ENCODE data around the gene SPACDR.
"Not testable (repeated sequence)": the region's sequence is repeated elsewhere in the genome, so short reads cannot be mapped to it uniquely, and the experiment has no call there.

SPACDR gene

GRCh38 chr7:100465702-100466311 is 1.7 kb upstream of the SPACDR start:
- DNase-seq (ENCODE audit: low spot score) = peak; percentile 93

GRCh38 chr7:100465299-100465698 is 1.2 kb upstream of the SPACDR start:
- DNase-seq (ENCODE audit: low spot score) = no peak

- DNase-seq (ENCODE audit: low spot score) = no peak
Measured at GRCh38 chr7:100464791-100465190, 731 bp upstream of the SPACDR start.

GRCh38 chr7:100457033-100457432 is 7.0 kb downstream of the SPACDR start:
- DNase-seq (ENCODE audit: low spot score) = no peak

- DNase-seq (ENCODE audit: low spot score) = no peak
Measured at GRCh38 chr7:100456562-100456961, 7.5 kb downstream of the SPACDR start.

GRCh38 chr7:100455206-100455605 is 8.9 kb downstream of the SPACDR start:
- no peak for DNase-seq (ENCODE audit: low spot score)

GRCh38 chr7:100453854-100454253 is 10.2 kb downstream of the SPACDR start:
- not testable (repeated sequence) for DNase-seq (ENCODE audit: low spot score)

- no peak for DNase-seq (ENCODE audit: low spot score)
Measured at GRCh38 chr7:100452513-100452912, 11.5 kb downstream of the SPACDR start.

- DNase-seq (ENCODE audit: low spot score) = no peak
Measured at GRCh38 chr7:100449190-100449795, 14.8 kb downstream of the SPACDR start.

GRCh38 chr7:100447363-100447762 is 16.7 kb downstream of the SPACDR start:
- not testable (repeated sequence) for DNase-seq (ENCODE audit: low spot score)

GRCh38 chr7:100446040-100446439 is 18.0 kb downstream of the SPACDR start:
- no peak for DNase-seq (ENCODE audit: low spot score)

- no peak for DNase-seq (ENCODE audit: low spot score)
Measured at GRCh38 chr7:100444311-100445278, 19.5 kb downstream of the SPACDR start.

- DNase-seq (ENCODE audit: low spot score) = no peak
Measured at GRCh38 chr7:100443096-100443840, 20.8 kb downstream of the SPACDR start.

GRCh38 chr7:100441641-100442535 is 22.2 kb downstream of the SPACDR start:
- no peak for DNase-seq (ENCODE audit: low spot score)

GRCh38 chr7:100439244-100439643 is 24.8 kb downstream of the SPACDR start:
- not testable (repeated sequence) for DNase-seq (ENCODE audit: low spot score)

- not testable (repeated sequence) for DNase-seq (ENCODE audit: low spot score)
Measured at GRCh38 chr7:100438731-100439130, 25.3 kb downstream of the SPACDR start.

- no peak for DNase-seq (ENCODE audit: low spot score)
Measured at GRCh38 chr7:100438172-100438571, 25.9 kb downstream of the SPACDR start.

GRCh38 chr7:100437150-100438100 is 26.6 kb downstream of the SPACDR start:
- DNase-seq (ENCODE audit: low spot score) = no peak

GRCh38 chr7:100435401-100436304 is 28.4 kb downstream of the SPACDR start:
- no peak for DNase-seq (ENCODE audit: low spot score)
